H9 (cell line): ENCODE data around the gene CAMTA1. TPM values are rescaled to one million over a fixed set of nuclear protein-coding genes. Genes with fewer than 3 reads are reported as not detected.

Source experiments
- DNase-seq: peaks from one replicate; pipeline ENCODE4 v3.0.0-alpha.2; 2017
- H2AFZ ChIP-seq: one replicate; pipeline ENCODE4 v1.6.1; 2013; ENCODE audit warnings: mild to moderate bottlenecking, low read length, control low read depth, moderate library complexity
- H2AK5ac ChIP-seq: 2 replicates; pipeline ENCODE4 v1.6.1; 2013; ENCODE audit warnings: low read length, control low read depth, mixed read lengths; ENCODE audit not compliant: insufficient read length
- H2BK120ac ChIP-seq: one replicate; pipeline ENCODE4 v1.6.1; 2013; ENCODE audit warnings: low read depth, mild to moderate bottlenecking, low read length, control low read depth, inconsistent platforms; ENCODE audit not compliant: poor library complexity, severe bottlenecking
- H2BK12ac ChIP-seq: 2 replicates; pipeline ENCODE4 v1.6.1; 2013; ENCODE audit warnings: low read length, control low read depth, mixed read lengths, low read depth; ENCODE audit not compliant: insufficient read length
- H2BK15ac ChIP-seq: 2 replicates; pipeline ENCODE4 v1.6.1; 2013; ENCODE audit warnings: low read depth, low read length, control low read depth
- H2BK20ac ChIP-seq: one replicate; pipeline ENCODE4 v1.6.1; 2013; ENCODE audit warnings: low read depth, mild to moderate bottlenecking, low read length, control low read depth, inconsistent platforms; ENCODE audit not compliant: poor library complexity, severe bottlenecking
- H2BK5ac ChIP-seq: 2 replicates; pipeline ENCODE4 v1.6.1; 2013; ENCODE audit warnings: low read length, control low read depth, mixed read lengths; ENCODE audit not compliant: insufficient read length
- H3K14ac ChIP-seq: 2 replicates; pipeline ENCODE4 v1.6.1; 2013; ENCODE audit warnings: low read length, control low read depth; ENCODE audit not compliant: insufficient read depth
- H3K18ac ChIP-seq: 2 replicates; pipeline ENCODE4 v1.6.1; 2013; ENCODE audit warnings: low read depth, mild to moderate bottlenecking, mixed read lengths, low read length, control low read depth; ENCODE audit not compliant: insufficient read length
- H3K23ac ChIP-seq: 2 replicates; pipeline ENCODE4 v1.6.1; 2013; ENCODE audit warnings: low read length, control low read depth, mixed read lengths, low read depth; ENCODE audit not compliant: insufficient read length
- H3K23me2 ChIP-seq: 2 replicates; pipeline ENCODE4 v1.6.1; 2013; ENCODE audit warnings: low read depth, mild to moderate bottlenecking, mixed read lengths, low read length, control low read depth; ENCODE audit not compliant: insufficient read length, poor library complexity, severe bottlenecking
- H3K27ac ChIP-seq: 2 replicates; pipeline ENCODE4 v1.5.1; 2013; ENCODE audit warnings: low read length, control low read depth, mixed read lengths, low read depth; ENCODE audit not compliant: insufficient read length
- H3K27me3 ChIP-seq: 2 replicates; pipeline ENCODE4 v1.6.1; 2013; ENCODE audit warnings: low read length, control low read depth, inconsistent platforms; ENCODE audit not compliant: insufficient read depth
- H3K4ac ChIP-seq: 2 replicates; pipeline ENCODE4 v1.6.1; 2013; ENCODE audit warnings: low read depth, mild to moderate bottlenecking, control low read depth, inconsistent platforms, low read length, moderate library complexity
- H3K4me1 ChIP-seq: 2 replicates; pipeline ENCODE4 v1.6.1; 2013; ENCODE audit warnings: low read length, control low read depth, inconsistent platforms; ENCODE audit not compliant: insufficient read depth
- H3K4me2 ChIP-seq: 2 replicates; pipeline ENCODE4 v1.6.1; 2013; ENCODE audit warnings: low read length, control low read depth, mixed read lengths; ENCODE audit not compliant: insufficient read length, insufficient read depth
- H3K56ac ChIP-seq: 2 replicates; pipeline ENCODE4 v1.6.1; 2013; ENCODE audit warnings: low read depth, mild to moderate bottlenecking, mixed read lengths, low read length, control low read depth; ENCODE audit not compliant: insufficient read length
- H3K79me1 ChIP-seq: 2 replicates; pipeline ENCODE4 v1.6.1; 2013; ENCODE audit warnings: low read depth, mild to moderate bottlenecking, moderate library complexity, low read length, control low read depth, inconsistent platforms; ENCODE audit not compliant: insufficient read depth, poor library complexity, severe bottlenecking
- H3K79me2 ChIP-seq: 2 replicates; pipeline ENCODE4 v1.6.1; 2013; ENCODE audit warnings: low read length, control low read depth, inconsistent platforms; ENCODE audit not compliant: insufficient read depth
- H3K9ac ChIP-seq: 2 replicates; pipeline ENCODE4 v1.6.1; 2013; ENCODE audit warnings: low read length, control low read depth, mixed read lengths; ENCODE audit not compliant: insufficient read length; ENCODE audit errors: extremely low read depth
- H3K9me3 ChIP-seq: one replicate; pipeline ENCODE4 v1.6.1; 2013; ENCODE audit warnings: low read depth, low read length, inconsistent platforms; ENCODE audit not compliant: control insufficient read depth
- H3T11ph ChIP-seq: one replicate; pipeline ENCODE4 v1.6.1; 2013; ENCODE audit warnings: mild to moderate bottlenecking, low read length, control low read depth, inconsistent platforms
- H4K20me1 ChIP-seq: one replicate; pipeline ENCODE4 v1.6.1; 2013; ENCODE audit not compliant: control insufficient read depth, insufficient read length, insufficient read depth
- H4K5ac ChIP-seq: 2 replicates; pipeline ENCODE4 v1.6.1; 2013; ENCODE audit warnings: low read depth, mild to moderate bottlenecking, mixed read lengths, low read length, control low read depth; ENCODE audit not compliant: insufficient read length
- H4K8ac ChIP-seq: replicated peaks from 2 replicates; pipeline ENCODE4 v1.6.1; 2013; ENCODE audit warnings: low read length, control low read depth, mixed read lengths, low read depth; ENCODE audit not compliant: insufficient read length
- H4K91ac ChIP-seq: 2 replicates; pipeline ENCODE4 v1.6.1; 2013; ENCODE audit warnings: low read depth, mild to moderate bottlenecking, moderate library complexity, mixed read lengths, low read length, control low read depth; ENCODE audit not compliant: insufficient read length
- H3K27ac Mint-ChIP-seq, 3 experiments: 2 replicates in 2 of 3; 3 replicates in 1 of 3; pipeline ENCODE4 v1.8.0; 2020 to 2021; ENCODE audit warnings: mixed read lengths in 3 of 3, mild to moderate bottlenecking in 1 of 3, moderate library complexity in 1 of 3
- H3K27me3 Mint-ChIP-seq: 2 replicates; pipeline ENCODE4 v1.8.0; 2021; ENCODE audit warnings: low read depth, mild to moderate bottlenecking, moderate library complexity, mixed read lengths
- H3K36me3 Mint-ChIP-seq, 3 experiments: 2 replicates in 2 of 3; 3 replicates in 1 of 3; pipeline ENCODE4 v1.8.0; 2020 to 2021; ENCODE audit warnings: low read depth in 3 of 3, mixed read lengths in 3 of 3; ENCODE audit not compliant: insufficient read depth in 1 of 3
- H3K4me1 Mint-ChIP-seq, 2 experiments: 2 replicates each; pipeline ENCODE4 v1.8.0; 2020; ENCODE audit warnings: mixed read lengths in 2 of 2
- H3K4me3 Mint-ChIP-seq, 2 experiments: 2 replicates in 1 of 2; 3 replicates in 1 of 2; pipeline ENCODE4 v1.8.0; 2020 to 2021; ENCODE audit warnings: mild to moderate bottlenecking in 2 of 2, mixed read lengths in 2 of 2, moderate library complexity in 1 of 2
- H3K9me3 Mint-ChIP-seq, 2 experiments: 2 replicates in 1 of 2; 3 replicates in 1 of 2; pipeline ENCODE4 v1.8.0; 2020; ENCODE audit warnings: mild to moderate bottlenecking in 2 of 2, mixed read lengths in 2 of 2, moderate library complexity in 1 of 2
- CTCF ChIP-seq: fragments of 200-600 bp; sonication (generic); conservative IDR thresholded peaks from 3 replicates; pipeline ENCODE4 v1.8.0; 2021; ENCODE audit warnings: antibody characterized with exemption, mild to moderate bottlenecking
- WGBS: extraction: QIAGEN DNeasy Blood & Tissue Kit; methylation state at CpG from one replicate; pipeline ENCODE4 v1.1.7; 2013; ENCODE audit warnings: missing lambda C conversion rate, low lambda C conversion rate, mixed read lengths; ENCODE audit not compliant: insufficient read length; ENCODE audit errors: extremely low coverage; 5-methylcytosine and 5-hydroxymethylcytosine counted together
- total RNA-seq: library from RNA; stranded (reverse); gene quantifications from 2 replicates; pipeline ENCODE4 v1.2.1, GENCODE V29; 2021

Gene CAMTA1
- total RNA-seq, 1 experiment from 2014 or later = 115 TPM

DNA sequence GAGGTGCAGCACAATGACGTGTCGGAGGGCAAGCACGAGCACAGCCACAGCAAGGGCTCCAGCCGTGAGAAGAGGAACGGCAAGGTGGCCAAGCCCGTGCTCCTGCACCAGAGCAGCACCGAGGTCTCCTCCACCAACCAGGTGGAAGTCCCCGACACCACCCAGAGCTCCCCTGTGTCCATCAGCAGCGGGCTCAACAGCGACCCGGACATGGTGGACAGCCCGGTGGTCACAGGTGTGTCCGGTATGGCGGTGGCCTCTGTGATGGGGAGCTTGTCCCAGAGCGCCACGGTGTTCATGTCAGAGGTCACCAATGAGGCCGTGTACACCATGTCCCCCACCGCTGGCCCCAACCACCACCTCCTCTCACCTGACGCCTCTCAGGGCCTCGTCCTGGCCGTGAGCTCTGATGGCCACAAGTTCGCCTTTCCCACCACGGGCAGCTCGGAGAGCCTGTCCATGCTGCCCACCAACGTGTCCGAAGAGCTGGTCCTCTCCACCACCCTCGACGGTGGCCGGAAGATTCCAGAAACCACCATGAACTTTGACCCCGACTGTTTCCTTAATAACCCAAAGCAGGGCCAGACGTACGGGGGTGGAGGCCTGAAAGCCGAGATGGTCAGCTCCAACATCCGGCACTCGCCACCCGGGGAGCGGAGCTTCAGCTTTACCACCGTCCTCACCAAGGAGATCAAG is 878.3 kb downstream of the CAMTA1 start:
- H3K4me3 Mint-ChIP-seq = no peak overlapping the region; a peak in 1 of 5 replicates
- Histone ChIP-seq H3K79me2 (no peaks in the 10 kb centered on the region), H3K27ac (no peak overlapping the region), H3K4me2 (no peak overlapping the region), H4K91ac (no peak overlapping the region), H3K27me3 (no peaks in the 10 kb centered on the region), H3K79me1 (no peaks in the 10 kb centered on the region), H2BK120ac (no peak overlapping the region), H3K9ac (no peak overlapping the region), H3K4me1 (no peaks in the 10 kb centered on the region), H4K8ac (no peak overlapping the region), H2BK12ac (no peak overlapping the region), H2AK5ac (no peak overlapping the region), H3T11ph (no peak overlapping the region), H3K23ac (no peak overlapping the region), H3K18ac (no peak overlapping the region), H2BK5ac (no peak overlapping the region), H3K23me2 (no peaks in the 10 kb centered on the region), H4K5ac (no peak overlapping the region), H3K4ac (no peak overlapping the region), H2AFZ (no peak overlapping the region), H3K56ac (no peak overlapping the region), H4K20me1 (no peaks in the 10 kb centered on the region), H3K14ac (no peak overlapping the region; the same call in 1 of the 2 replicates), H3K9me3 (no peaks in the 10 kb centered on the region), H2BK15ac (no peak overlapping the region), H2BK20ac (no peak overlapping the region)
- no peaks in the 10 kb centered on the region; a peak in 2 of 5 replicates for H3K9me3 Mint-ChIP-seq
- H3K4me1 Mint-ChIP-seq = peaks cover 4 to 14% of the 10 kb centered on the region in 2 experiments
- no peak for TF ChIP-seq CTCF
- no CpG with 5 or more reads among the region's 38 CpGs for WGBS
- DNase-seq = no peak
- H3K27ac Mint-ChIP-seq = no peak overlapping the region
- no peaks in the 10 kb centered on the region for H3K27me3 Mint-ChIP-seq
- H3K36me3 Mint-ChIP-seq = no peaks in the 10 kb centered on the region
